ENCODE measurements around the gene RLN1.
"Not testable (repeated sequence)": the region's sequence is repeated elsewhere in the genome, so short reads cannot be mapped to it uniquely, and the experiment has no call there.

RLN1 gene

DNA sequence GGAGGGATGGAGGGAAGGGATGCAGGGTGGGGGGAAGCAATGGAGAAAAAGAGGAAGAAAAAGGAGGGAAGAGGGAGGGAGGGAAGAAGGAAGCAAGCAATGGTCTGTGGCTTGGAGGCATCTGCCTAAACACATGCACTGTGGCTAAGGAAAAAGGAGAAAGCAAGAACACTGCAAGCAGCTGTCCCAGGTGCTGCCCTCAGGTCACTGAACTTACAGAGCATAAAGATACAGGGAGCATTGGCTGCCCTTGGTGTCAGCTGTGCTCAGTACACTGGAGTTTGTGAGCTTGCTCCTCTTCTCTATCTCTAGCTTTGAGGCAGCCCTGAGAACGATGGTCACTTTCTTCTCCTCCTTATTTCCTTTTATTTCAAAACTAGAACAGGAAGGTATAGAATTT is 18.1 kb downstream of the RLN1 start:
- not testable (repeated sequence) for DNase-seq (ENCODE audit: low spot score)

DNA sequence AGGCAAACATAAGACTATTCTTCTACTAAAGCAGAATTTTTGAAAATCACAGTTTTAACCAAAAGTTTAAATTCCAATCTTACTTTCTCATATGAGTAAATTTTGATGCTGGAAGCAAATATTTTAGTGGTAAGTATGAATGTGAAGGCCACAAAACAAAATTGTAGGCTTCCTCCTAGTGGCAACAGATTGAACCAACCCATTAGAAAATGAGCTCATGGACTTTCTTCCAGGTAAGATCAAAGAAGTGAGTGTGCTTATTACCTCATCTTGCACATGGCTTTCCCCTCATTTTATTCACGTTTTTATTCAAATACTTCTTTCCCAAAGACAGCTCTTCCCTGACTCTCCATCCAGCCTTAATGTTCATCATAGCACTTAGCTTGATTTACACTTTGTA is 18.6 kb downstream of the RLN1 start:
- no peak for DNase-seq (ENCODE audit: low spot score)

- not testable (repeated sequence) for DNase-seq (ENCODE audit: low spot score)
Observed at GRCh38 chr9:5316406-5316805, 23.3 kb downstream of the RLN1 start.

GRCh38 chr9:5315187-5315923 is 24.3 kb downstream of the RLN1 start:
- no peak for DNase-seq (ENCODE audit: low spot score)

- no peak for DNase-seq (ENCODE audit: low spot score)
Observed at GRCh38 chr9:5310851-5311250, 28.8 kb downstream of the RLN1 start.

- DNase-seq (ENCODE audit: low spot score) = no peak
Observed at GRCh38 chr9:5305741-5306140, 33.9 kb downstream of the RLN1 start.

- DNase-seq (ENCODE audit: low spot score) = not testable (repeated sequence)
Observed at GRCh38 chr9:5303840-5304795, 35.6 kb downstream of the RLN1 start, which contains the start of gene RLN2. TSS of gene RLN2 (minus strand) at chr9:5304716. CDS start at chr9:5304580, 136 bp downstream.

GRCh38 chr9:5301544-5301943 is 38.1 kb downstream of the RLN1 start:
- DNase-seq (ENCODE audit: low spot score) = no peak

DNA sequence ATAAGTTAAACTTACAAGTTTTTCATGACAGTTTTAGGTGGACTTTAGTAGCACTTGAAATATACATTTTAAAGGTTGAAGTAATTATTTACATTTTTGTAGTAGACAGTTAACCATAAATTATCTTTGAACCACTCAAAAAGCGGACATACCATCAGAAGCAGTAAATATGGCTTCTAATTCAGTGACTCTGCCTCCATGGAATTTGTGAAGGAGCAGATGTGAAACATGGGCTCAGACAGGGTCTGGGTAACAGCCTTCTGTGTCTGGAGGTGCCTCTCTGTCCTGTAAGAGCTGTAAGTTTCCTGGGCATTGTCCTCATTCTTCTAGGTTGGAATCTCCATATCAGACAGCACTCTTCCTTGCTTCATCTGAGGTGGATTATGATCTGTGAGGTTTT is 47.5 kb downstream of the RLN1 start:
- no peak for DNase-seq (ENCODE audit: low spot score)

DNA sequence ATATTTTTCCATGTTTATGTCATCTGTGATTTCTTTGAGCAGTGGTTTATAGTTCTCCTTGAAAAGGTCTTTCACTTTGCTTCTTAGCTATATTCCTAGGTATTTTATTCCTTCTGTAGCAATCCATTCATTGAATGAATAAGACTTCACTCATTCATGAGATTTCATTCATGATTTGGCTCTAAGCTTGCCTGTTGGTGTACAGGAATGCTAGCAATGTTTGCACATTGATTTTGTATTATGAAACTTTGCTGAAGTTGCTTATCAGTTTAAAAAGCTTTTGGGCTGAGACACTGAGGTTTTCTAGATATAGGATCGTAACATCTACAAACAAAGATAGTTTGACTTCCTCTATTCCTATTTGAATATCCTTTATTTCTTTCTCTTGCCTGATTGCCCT is 51.1 kb downstream of the RLN1 start:
- no peak for DNase-seq (ENCODE audit: low spot score)

DNA sequence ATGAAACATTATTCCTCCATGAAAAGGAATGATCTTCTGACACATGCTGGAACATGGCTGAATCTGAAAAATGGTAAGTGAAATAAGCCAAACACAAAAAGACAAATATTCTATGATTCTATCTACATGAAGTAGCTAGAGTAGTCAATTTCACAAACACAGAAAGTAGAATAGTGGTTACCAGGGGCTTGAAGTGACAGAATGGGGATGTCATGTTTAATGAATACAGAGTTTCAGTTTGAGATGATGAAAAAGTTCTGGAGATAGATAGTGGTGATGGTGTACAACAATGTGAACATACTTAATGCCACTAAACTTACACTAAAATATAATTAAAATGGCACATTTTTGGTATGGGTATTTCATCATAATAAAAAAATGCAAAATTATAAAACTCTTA is 53.4 kb downstream of the RLN1 start:
- no peak for DNase-seq (ENCODE audit: low spot score)

Data from activated CD4-positive, alpha-beta T cell treated with anti-CD3 and anti-CD28 coated beads, Interleukin-2, Interleukin-4, amounts not matched to agents 100 ng/mL and 50 ng/mL, durations not matched to agents 16 hours and 8 hours (primary cell).